Caco-2 (cell line): ENCODE measurements around the gene C1orf105. TPM values are rescaled to one million over a fixed set of nuclear protein-coding genes. Genes with fewer than 3 reads are reported as not detected.
A peak's percentile ranks its signal among the peaks of the same experiment; 100 is the strongest.

Source experiments
- BruUV-seq: library from RNA; stranded (reverse); fragments of 400-500 nt; replicated peaks from 2 replicates; lab custom pipeline; 2021; lab: Mats Ljungman, UMichigan
- CTCF ChIA-PET: fragments of 300-600 bp; sonication (Branson Sonifier 250); formaldehyde crosslinking; loops from one replicate; lab custom pipeline; 2022; ENCODE audit warnings: antibody characterized with exemption; lab: Charles Lee
- POLR2A ChIA-PET: fragments of 300-600 bp; sonication (Branson Sonifier 250); formaldehyde crosslinking; loops from one replicate; lab custom pipeline; 2022; ENCODE audit warnings: antibody characterized with exemption; lab: Charles Lee
- DNase-seq, 2 experiments: peaks; one replicate each; pipeline versions ENCODE4 v3.0.0 to v3.0.0-alpha.2; 2020 to 2022
- H3K27me3 ChIP-seq: replicated peaks from 2 replicates; pipeline ENCODE4 v1.6.0; 2011; ENCODE audit warnings: low read length; ENCODE audit not compliant: control insufficient read depth, insufficient read depth
- H3K36me3 ChIP-seq: 2 replicates; pipeline ENCODE4 v1.5.1; 2011; ENCODE audit warnings: low read length; ENCODE audit not compliant: control insufficient read depth, insufficient read depth
- H3K4me1 ChIP-seq: fragments of 250-450 bp; sonication (Bioruptor Pico); 2 replicates; pipeline ENCODE4 v1.5.1; 2020; ENCODE audit warnings: mild to moderate bottlenecking
- H3K4me3 ChIP-seq: 2 replicates; pipeline ENCODE4 v1.5.1; 2011; ENCODE audit warnings: low read depth, mild to moderate bottlenecking, control low read depth, low read length
- H3K9me3 ChIP-seq: fragments of 250-450 bp; sonication (Bioruptor Pico); 2 replicates; pipeline ENCODE4 v1.5.1; 2020; ENCODE audit warnings: mild to moderate bottlenecking, moderate library complexity
- H3K27ac Mint-ChIP-seq: one replicate; pipeline ENCODE4 v1.8.0; 2022; ENCODE audit warnings: mixed read lengths; ENCODE audit not compliant: unreplicated experiment
- H3K27me3 Mint-ChIP-seq: one replicate; pipeline ENCODE4 v1.8.0; 2022; ENCODE audit warnings: mixed read lengths; ENCODE audit not compliant: insufficient read depth, unreplicated experiment
- H3K36me3 Mint-ChIP-seq: one replicate; pipeline ENCODE4 v1.8.0; 2022; ENCODE audit warnings: mild to moderate bottlenecking, mixed read lengths; ENCODE audit not compliant: insufficient read depth, unreplicated experiment
- H3K4me1 Mint-ChIP-seq: one replicate; pipeline ENCODE4 v1.8.0; 2022; ENCODE audit warnings: low read depth, mixed read lengths; ENCODE audit not compliant: unreplicated experiment
- H3K4me3 Mint-ChIP-seq: one replicate; pipeline ENCODE4 v1.8.0; 2022; ENCODE audit warnings: mild to moderate bottlenecking, moderate library complexity, mixed read lengths; ENCODE audit not compliant: unreplicated experiment
- H3K9me3 Mint-ChIP-seq: one replicate; pipeline ENCODE4 v1.8.0; 2022; ENCODE audit warnings: mixed read lengths; ENCODE audit not compliant: unreplicated experiment
- CTCF ChIP-seq, 2 experiments: fragments of 200-600 bp in 1 of 2; IDR thresholded peaks; 1 replicate in 1 of 2; 2 replicates in 1 of 2; pipeline versions ENCODE4 v1.5.1 to v1.8.0; 2011 to 2022; ENCODE audit warnings: antibody characterized with exemption in 1 of 2, control low read depth in 1 of 2, inconsistent platforms in 1 of 2, low read depth in 1 of 2, low read length in 1 of 2, mild to moderate bottlenecking in 1 of 2, moderate library complexity in 1 of 2; ENCODE audit not compliant: insufficient read depth in 1 of 2, severe bottlenecking in 1 of 2, unreplicated experiment in 1 of 2
- intact Hi-C: fragments of 100-400 bp; cut with micrococcal nuclease; formaldehyde crosslinking; loops from one replicate; pipeline ENCODE4 v1.10.0; 2022; ENCODE audit not compliant: unreplicated experiment
- total RNA-seq: library from RNA; stranded (reverse); gene quantifications from 2 replicates; pipeline ENCODE4 v1.2.3, GENCODE V29; 2022

Gene C1orf105
- total RNA-seq, 1 experiment from 2014 or later, result 0.82 TPM

DNA sequence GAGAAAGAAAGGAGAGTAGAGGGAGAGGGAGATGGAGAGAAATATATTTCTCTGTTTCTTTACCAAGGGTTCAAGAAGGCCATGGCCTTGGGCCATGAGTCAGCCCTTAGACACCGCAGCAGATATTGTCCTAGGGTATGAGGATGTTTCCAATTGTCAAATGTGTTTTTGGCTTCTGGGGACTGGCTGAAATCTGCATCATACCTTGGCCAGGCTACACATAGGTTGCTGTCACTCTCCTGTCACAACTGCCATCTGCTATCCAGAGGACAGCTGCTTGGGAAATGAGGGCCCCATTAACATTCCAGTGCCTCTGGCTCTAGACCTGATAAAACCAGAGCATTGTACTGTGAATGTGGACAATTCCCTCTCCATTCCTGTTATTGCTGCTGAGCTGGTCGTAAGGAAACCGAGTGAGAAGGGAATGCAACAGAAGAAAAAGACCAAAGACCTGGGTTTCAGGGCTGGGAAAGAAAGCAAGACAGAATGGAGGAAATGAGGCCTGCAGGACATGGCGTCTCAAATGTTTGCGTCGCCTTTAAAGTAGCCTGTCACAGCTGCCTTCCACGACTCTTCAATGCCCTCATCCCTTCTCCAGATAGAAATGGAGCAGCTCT is 32.2 kb downstream of the C1orf105 start:
- H3K4me1 Mint-ChIP-seq, result peaks cover 70% of the 10 kb centered on the region
- H3K36me3 Mint-ChIP-seq, result no peaks in the 10 kb centered on the region
- no peaks in the 10 kb centered on the region for H3K27me3 Mint-ChIP-seq
- H3K27ac Mint-ChIP-seq, result peak overlapping the region; percentile 85
- peak overlapping the region; percentile 53 for H3K4me3 Mint-ChIP-seq
- TF ChIP-seq CTCF (IDR thresholded peaks at IDR 0.05; ENCODE audit: insufficient read depth in 1 of 2, low read depth in 1 of 2, low read length in 1 of 2, severe bottlenecking in 1 of 2, unreplicated experiment in 1 of 2), result no peak
- intact Hi-C loops, result no loop called here
- no peaks in the 10 kb centered on the region for H3K27me3 ChIP-seq
- ChIA-PET CTCF (no interaction called here), POLR2A (interaction anchor here (1.1 to 1.6 kb wide), 2 partner anchors 78 to 80 kb away, joined by 4 to 8 read pairs; partner anchors contain the start of gene SUCO)
- DNase-seq, result peak; percentile 54 to 74
- BruUV-seq, result no TSS peak
- no peaks in the 10 kb centered on the region for H3K36me3 ChIP-seq
- no peak overlapping the region for H3K4me3 ChIP-seq
- peaks cover 64% of the 10 kb centered on the region for H3K4me1 ChIP-seq
- H3K9me3 Mint-ChIP-seq, result peaks cover 15% of the 10 kb centered on the region
- no peaks in the 10 kb centered on the region for H3K9me3 ChIP-seq

DNA sequence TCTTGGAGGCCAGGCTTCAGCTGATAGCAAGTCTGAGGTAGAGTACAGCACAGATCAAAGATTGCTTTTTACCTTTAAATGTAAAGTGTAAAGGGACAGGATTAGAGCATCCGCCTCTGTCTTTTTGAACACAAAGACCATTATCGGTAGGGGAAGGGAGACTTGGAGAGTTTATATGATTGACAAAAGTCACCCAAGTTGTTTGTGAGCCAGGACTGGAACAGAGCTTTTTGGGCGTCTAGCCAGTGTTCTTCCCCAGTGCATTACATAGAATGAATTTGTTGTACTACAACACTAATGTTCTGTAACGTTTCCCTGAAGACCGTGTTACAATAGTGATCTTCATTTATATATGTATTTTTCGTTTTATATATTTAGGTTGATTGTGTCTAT is 32.7 kb downstream of the C1orf105 start:
- DNase-seq, result no peak
- peak overlapping the region; percentile 85 for H3K27ac Mint-ChIP-seq
- H3K36me3 ChIP-seq, result no peaks in the 10 kb centered on the region
- CTCF ChIA-PET, result no interaction called here
- peak overlapping the region; percentile 53 for H3K4me3 Mint-ChIP-seq
- POLR2A ChIA-PET, result interaction anchor here (1.1 to 1.6 kb wide), 2 partner anchors 77 to 79 kb away, joined by 4 to 8 read pairs; partner anchors contain the start of gene SUCO
- TF ChIP-seq CTCF (IDR thresholded peaks at IDR 0.05; ENCODE audit: insufficient read depth in 1 of 2, low read depth in 1 of 2, low read length in 1 of 2, severe bottlenecking in 1 of 2, unreplicated experiment in 1 of 2), result no peak
- no peaks in the 10 kb centered on the region for H3K27me3 ChIP-seq
- no peaks in the 10 kb centered on the region for H3K27me3 Mint-ChIP-seq
- intact Hi-C loops, result no loop called here
- H3K36me3 Mint-ChIP-seq, result no peaks in the 10 kb centered on the region
- peaks cover 16% of the 10 kb centered on the region for H3K9me3 Mint-ChIP-seq
- peaks cover 59% of the 10 kb centered on the region for H3K4me1 ChIP-seq
- H3K9me3 ChIP-seq, result no peaks in the 10 kb centered on the region
- no TSS peak for BruUV-seq
- peaks cover 73% of the 10 kb centered on the region for H3K4me1 Mint-ChIP-seq
- H3K4me3 ChIP-seq, result no peak overlapping the region

DNA sequence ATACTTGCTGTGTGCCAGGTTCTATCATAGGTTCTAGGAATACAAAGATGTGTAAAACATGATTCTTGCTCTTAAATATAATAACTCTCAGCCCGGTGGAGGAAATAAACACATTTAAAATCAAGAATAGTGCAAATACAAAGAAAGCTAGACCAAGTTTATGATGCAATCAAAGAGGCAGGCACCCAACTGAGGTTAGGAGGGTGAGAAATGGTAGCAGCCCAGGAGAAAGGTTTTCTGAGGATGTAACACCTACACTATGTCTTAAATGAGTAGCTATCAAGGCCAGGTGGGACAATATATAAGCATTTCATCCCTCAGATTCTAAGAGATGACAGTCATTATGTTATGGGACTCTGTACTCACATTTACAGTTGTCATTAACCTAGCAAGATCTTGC is 33.1 kb downstream of the C1orf105 start:
- BruUV-seq, result no TSS peak
- ChIA-PET POLR2A (interaction anchor here (1.6 kb wide), 1 partner anchor 79 kb away, joined by 8 read pairs; the partner anchor contains the start of gene SUCO), CTCF (no interaction called here)
- no peaks in the 10 kb centered on the region for H3K36me3 Mint-ChIP-seq
- H3K4me3 ChIP-seq, result no peak overlapping the region
- H3K4me3 Mint-ChIP-seq, result no peak overlapping the region
- no peaks in the 10 kb centered on the region for H3K36me3 ChIP-seq
- H3K27me3 ChIP-seq, result no peaks in the 10 kb centered on the region
- H3K9me3 Mint-ChIP-seq, result peaks cover 16% of the 10 kb centered on the region
- no peaks in the 10 kb centered on the region for H3K27me3 Mint-ChIP-seq
- no peak overlapping the region for H3K27ac Mint-ChIP-seq
- intact Hi-C loops, result no loop called here
- DNase-seq, result no peak
- H3K9me3 ChIP-seq, result no peaks in the 10 kb centered on the region
- TF ChIP-seq CTCF (IDR thresholded peaks at IDR 0.05; ENCODE audit: insufficient read depth in 1 of 2, low read depth in 1 of 2, low read length in 1 of 2, severe bottlenecking in 1 of 2, unreplicated experiment in 1 of 2), result no peak
- H3K4me1 Mint-ChIP-seq, result peaks cover 71% of the 10 kb centered on the region
- H3K4me1 ChIP-seq, result peaks cover 54% of the 10 kb centered on the region
